Endometrium (tissue), 2 donors: ENCODE measurements around the gene MAPK13.
"Not testable (repeated sequence)": the region's sequence is repeated elsewhere in the genome, so short reads cannot be mapped to it uniquely, and the experiment has no call there.

ENCODE experiments used
- FAIRE-seq: peaks from 2 replicates; lab custom pipeline; 2012; peaks lifted over from hg19 to GRCh38; lab: Jason Lieb, UNC
- donor health status: control.
- donor health status: control.

MAPK13 gene

GRCh38 chr6:36128793-36129192, 1.5 kb upstream of the MAPK13 start:
- no peak for FAIRE-seq

GRCh38 chr6:36129334-36129733, 979 bp upstream of the MAPK13 start:
- not testable (repeated sequence) for FAIRE-seq

GRCh38 chr6:36130667-36131510, 576 bp downstream of the MAPK13 start:
- no peak for FAIRE-seq

- no peak for FAIRE-seq
Measured at GRCh38 chr6:36131511-36132245, 1.4 kb downstream of the MAPK13 start.

GRCh38 chr6:36132246-36132895, 2.1 kb downstream of the MAPK13 start:
- FAIRE-seq = no peak

- no peak for FAIRE-seq
Measured at GRCh38 chr6:36133148-36133547, 2.8 kb downstream of the MAPK13 start.

GRCh38 chr6:36133912-36134311, 3.6 kb downstream of the MAPK13 start:
- FAIRE-seq = no peak

GRCh38 chr6:36135053-36135731, 4.9 kb downstream of the MAPK13 start:
- FAIRE-seq = no peak

- no peak for FAIRE-seq
Measured at GRCh38 chr6:36136034-36136433, 5.7 kb downstream of the MAPK13 start.

- no peak for FAIRE-seq
Measured at GRCh38 chr6:36136551-36136950, 6.2 kb downstream of the MAPK13 start.

- FAIRE-seq = no peak
Measured at GRCh38 chr6:36138667-36139066, 8.4 kb downstream of the MAPK13 start.

- FAIRE-seq = no peak
Measured at GRCh38 chr6:36139431-36139830, 9.1 kb downstream of the MAPK13 start.

- FAIRE-seq = no peak
Measured at GRCh38 chr6:36139991-36140710, 9.8 kb downstream of the MAPK13 start.

GRCh38 chr6:36141091-36141490, 10.8 kb downstream of the MAPK13 start:
- FAIRE-seq = no peak

- FAIRE-seq = no peak
Measured at GRCh38 chr6:36141961-36142360, 11.6 kb downstream of the MAPK13 start.

GRCh38 chr6:36142971-36143838, 12.9 kb downstream of the MAPK13 start:
- no peak for FAIRE-seq

- FAIRE-seq = no peak
Measured at GRCh38 chr6:36145495-36145894, 15.2 kb downstream of the MAPK13 start.

GRCh38 chr6:36147294-36147693, 17.0 kb downstream of the MAPK13 start:
- FAIRE-seq = no peak

- no peak for FAIRE-seq
Measured at GRCh38 chr6:36149476-36149875, 19.2 kb downstream of the MAPK13 start.

GRCh38 chr6:36150283-36150682, 20.0 kb downstream of the MAPK13 start:
- no peak for FAIRE-seq

GRCh38 chr6:36154286-36154685, 24.0 kb downstream of the MAPK13 start:
- FAIRE-seq = no peak
